Measurements from ENCODE around the gene SRPX2. TPM values are rescaled to one million over a fixed set of nuclear protein-coding genes. Genes with fewer than 3 reads are reported as not detected.

Gene SRPX2
- total RNA-seq, 1 donor from 2014 or later, result 29.7 TPM

- peak; percentile 80 for DNase-seq (ENCODE audit: low read depth)
Observed at GRCh38 chrX:100650841-100651240, 6.8 kb downstream of the SRPX2 start.

GRCh38 chrX:100652266-100652665 is 8.3 kb downstream of the SRPX2 start:
- DNase-seq (ENCODE audit: low read depth), result no peak

GRCh38 chrX:100654261-100654660 is 10.3 kb downstream of the SRPX2 start:
- peak; percentile 30 for DNase-seq (ENCODE audit: low read depth)

DNA sequence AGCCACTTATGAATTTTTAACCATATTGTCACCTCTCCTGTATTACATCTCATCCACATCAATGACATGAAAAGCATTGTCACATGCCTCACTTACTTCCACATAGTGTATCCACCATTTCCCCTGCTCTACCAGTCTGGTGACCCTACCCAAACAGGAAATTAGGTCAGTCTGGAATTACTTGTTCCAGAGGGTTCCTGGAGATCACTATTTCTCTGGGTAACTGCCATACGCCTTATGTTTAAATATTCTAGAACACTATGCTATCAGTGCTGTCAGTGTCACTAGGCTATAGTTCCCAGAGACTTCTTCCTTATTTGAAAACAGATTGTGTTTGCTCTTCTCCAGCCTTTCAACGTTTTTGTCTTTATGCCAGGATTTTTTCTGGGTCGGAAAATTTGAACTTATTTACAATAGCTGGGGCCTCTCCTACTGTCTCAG is 15.0 kb downstream of the SRPX2 start:
- DNase-seq (ENCODE audit: low read depth), result no peak

DNA sequence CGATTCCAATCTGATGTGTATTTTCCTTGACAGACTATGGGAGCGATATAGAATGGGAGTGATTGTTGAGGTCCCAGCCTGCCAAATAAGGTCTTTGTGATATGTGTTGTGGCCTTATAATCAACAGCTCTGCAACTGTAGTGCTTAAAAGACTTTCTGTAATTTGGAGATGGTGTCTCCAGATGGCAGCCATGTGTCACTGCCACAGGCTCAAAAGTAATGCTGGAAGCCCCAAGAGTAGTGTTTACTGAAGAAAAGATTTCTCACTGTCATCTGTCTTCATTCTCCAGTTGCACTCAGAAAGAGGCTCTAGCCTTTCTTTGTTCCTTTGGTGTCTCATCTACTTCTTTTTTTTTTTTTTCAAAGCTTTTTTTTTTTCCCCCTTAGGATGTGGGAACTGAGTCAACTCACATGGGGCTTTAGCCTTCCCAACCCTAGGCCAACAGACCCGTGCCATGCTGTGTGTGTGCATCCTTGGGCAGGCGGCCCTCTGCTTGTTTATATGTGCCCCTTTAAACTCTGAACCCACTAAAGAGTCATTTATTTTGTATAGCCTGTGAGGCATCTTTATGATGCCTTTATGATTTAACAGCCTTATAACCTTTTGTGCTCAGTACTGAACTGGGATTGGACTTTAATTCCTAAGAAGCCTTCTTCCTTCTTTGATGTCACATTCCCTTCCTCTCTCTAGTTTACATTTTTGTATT is 15.6 kb downstream of the SRPX2 start:
- DNase-seq (ENCODE audit: low read depth), result no peak

GRCh38 chrX:100662170-100662569 is 18.2 kb downstream of the SRPX2 start:
- no peak for DNase-seq (ENCODE audit: low read depth)

GRCh38 chrX:100662796-100663195 is 18.8 kb downstream of the SRPX2 start:
- DNase-seq (ENCODE audit: low read depth), result no peak

- no peak for DNase-seq (ENCODE audit: low read depth)
Observed at GRCh38 chrX:100663642-100664041, 19.6 kb downstream of the SRPX2 start.

DNA sequence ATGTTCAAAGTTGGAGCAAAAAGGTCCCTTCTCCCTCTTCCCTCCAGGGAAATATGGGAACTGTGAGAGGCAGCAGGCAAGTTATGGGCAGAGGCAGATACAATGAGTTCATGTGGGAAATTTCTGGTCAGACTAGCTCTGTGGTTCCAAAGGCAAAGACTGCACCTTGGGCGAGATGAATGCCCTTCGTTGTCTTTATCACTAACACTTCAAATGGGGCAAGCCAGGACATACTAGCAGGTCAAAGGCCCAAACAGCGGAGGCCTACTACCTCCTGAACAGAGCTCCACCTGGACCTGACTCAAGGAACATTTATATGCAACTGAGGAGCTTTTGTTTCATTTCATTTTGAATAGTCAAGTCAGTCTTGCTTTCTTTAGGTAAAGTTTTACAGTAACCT is 29.0 kb downstream of the SRPX2 start:
- DNase-seq (ENCODE audit: low read depth), result no peak

GRCh38 chrX:100673397-100673953 is 29.5 kb downstream of the SRPX2 start:
- peak; percentile 45 for DNase-seq (ENCODE audit: low read depth)

DNA sequence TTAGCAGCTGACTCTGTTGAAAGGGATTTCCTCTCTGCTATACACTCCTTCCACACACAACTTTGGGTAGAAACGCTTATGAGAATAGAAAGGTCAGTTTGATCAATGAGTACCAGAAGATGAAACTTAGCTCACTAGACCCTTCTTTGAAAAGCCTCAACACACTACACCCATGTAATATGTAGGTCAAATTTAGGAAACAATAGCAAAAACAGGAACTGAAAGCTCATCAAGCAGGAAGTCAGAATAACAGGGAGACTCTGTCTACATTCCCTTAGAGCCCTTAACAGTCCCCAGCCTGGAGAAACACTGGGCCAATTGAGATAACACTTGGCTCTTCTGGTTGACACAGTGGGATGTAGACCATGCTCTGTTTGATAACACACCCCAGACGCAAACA is 30.7 kb downstream of the SRPX2 start:
- no peak for DNase-seq (ENCODE audit: low read depth)

GRCh38 chrX:100677611-100678181 is 33.7 kb downstream of the SRPX2 start:
- no peak for DNase-seq (ENCODE audit: low read depth)

GRCh38 chrX:100680756-100681155 is 36.8 kb downstream of the SRPX2 start:
- no peak for DNase-seq (ENCODE audit: low read depth)

DNA sequence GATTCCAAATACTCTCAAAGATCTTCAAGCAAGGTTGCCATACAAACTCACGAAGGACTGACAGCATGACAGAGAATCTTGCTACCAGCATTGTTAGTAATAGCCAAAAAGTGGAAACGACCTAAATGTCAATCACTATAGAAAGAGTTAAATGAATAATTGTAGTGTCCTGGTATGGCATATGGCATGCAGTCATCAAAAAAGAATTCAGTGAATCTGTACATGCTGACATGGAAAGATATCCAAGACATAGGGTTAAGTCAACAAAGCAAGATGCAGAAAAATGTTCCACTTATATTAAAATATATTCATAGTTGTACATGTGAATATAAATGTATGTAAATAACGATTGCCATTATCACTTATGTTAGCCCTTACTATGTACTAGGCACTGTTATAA is 37.6 kb downstream of the SRPX2 start:
- DNase-seq (ENCODE audit: low read depth), result no peak

DNA sequence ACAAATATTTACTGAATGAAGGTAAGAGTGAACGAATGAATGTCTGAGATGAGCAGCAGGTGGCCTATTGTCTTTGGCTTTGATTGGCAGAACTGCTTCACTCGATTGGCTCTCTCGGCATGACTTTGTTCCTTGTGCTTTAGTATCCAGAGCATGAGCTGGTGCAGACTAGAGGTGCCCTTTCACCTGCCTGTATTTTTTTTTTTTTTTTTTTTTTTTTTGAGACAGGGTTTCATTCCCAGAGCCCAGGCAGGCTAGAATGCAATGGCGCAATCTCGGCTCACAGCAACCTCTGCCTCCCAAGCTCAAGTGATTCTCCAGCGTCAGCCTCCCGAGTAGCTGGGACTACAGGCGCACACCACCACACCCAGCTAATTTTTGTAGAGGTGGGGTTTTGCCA is 38.9 kb downstream of the SRPX2 start:
- no peak for DNase-seq (ENCODE audit: low read depth)

DNA sequence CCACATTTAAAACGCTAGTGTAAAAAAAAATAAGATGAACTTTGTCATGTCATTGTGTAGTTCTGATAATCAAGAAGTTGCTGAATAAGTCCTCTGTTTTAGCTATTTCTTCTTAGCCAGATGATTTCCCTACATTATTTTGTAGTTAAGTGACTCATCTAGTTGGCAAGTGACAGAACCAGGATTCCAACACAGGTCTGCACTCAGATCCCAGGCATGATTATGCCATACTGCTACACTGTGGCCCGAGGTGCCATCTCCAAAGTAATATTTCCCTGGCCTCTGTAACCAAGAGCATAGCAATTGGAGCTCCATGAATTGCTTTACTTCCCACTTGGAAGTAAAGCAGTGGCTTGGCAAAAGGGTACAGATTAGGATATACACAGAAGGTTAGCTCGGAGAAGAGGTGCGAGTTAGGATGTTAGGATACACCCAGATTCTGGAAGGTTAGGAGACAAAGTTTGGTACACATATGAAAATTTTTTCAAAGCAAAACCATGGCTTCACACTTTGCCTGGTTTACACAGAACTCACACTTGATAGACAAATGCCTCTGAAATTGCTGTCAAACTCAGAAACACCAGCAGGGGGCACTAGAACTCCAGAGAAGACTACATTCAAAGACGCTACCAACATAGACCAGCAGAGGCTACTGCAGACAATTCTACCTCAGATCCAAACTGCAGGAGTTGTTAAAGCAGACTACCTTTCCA is 41.4 kb downstream of the SRPX2 start:
- peak; percentile 68 for DNase-seq (ENCODE audit: low read depth)

GRCh38 chrX:100685997-100686305 is 42.0 kb downstream of the SRPX2 start:
- DNase-seq (ENCODE audit: low read depth), result no peak

GRCh38 chrX:100687128-100687527 is 43.1 kb downstream of the SRPX2 start:
- no peak for DNase-seq (ENCODE audit: low read depth)

DNA sequence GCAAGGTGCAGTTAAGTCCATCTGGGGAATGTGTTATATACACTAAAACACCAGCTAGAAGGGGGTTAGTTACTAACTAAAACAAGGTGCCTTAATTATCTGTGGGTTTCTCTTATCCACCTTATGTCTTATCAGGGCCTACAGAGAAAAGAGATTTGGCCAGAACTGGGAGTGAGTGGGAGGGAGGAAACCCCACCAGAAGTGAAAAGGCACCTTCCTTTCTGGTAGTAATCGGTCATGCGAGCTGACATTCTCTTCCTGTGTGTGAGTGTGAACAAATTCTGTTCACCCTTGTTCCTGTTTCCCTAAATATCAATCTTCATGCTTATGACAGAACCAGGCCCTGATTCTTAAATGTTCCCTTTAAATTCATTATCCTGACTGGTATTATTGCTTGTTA is 43.5 kb downstream of the SRPX2 start:
- DNase-seq (ENCODE audit: low read depth), result no peak

DNA sequence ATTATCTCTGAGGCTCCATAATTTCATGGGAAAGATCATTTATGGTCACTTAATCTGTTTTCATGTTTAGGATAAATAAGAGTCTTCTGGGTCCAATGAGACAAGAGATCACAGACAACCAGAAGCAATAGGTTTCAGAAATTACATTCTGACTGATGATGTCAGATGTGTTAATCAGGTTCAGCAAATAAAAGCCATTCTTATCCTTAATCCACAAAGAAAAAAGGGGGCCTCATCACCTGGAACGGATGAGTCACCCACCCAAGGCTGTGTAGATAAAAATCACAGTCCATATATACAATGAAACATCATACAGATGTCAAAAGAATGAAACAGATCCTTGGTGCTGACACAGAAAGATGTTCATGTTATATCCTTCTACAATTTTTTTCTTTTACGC is 51.3 kb downstream of the SRPX2 start:
- DNase-seq (ENCODE audit: low read depth), result no peak

DNA sequence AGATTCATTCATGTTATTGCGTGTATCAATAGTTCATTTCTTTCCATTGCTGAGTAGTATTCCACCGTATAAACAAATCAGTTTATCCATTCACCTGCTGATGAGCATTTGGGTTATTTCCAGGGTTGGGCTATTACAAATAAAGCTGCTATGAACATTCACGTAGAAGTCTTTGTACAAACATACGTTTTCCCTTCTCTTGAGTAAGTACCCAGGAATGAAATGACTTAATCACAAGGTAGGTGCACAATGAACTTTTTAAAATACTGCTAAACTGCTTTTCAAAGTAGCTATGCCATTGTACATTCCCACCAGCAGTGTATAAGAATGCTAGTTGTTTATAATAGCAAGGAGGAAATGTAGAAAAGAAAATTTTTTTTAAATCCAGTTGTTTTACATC is 52.0 kb downstream of the SRPX2 start:
- DNase-seq (ENCODE audit: low read depth), result peak; percentile 42

- no peak for DNase-seq (ENCODE audit: low read depth)
Observed at GRCh38 chrX:100696699-100697351, 52.8 kb downstream of the SRPX2 start.

DNA sequence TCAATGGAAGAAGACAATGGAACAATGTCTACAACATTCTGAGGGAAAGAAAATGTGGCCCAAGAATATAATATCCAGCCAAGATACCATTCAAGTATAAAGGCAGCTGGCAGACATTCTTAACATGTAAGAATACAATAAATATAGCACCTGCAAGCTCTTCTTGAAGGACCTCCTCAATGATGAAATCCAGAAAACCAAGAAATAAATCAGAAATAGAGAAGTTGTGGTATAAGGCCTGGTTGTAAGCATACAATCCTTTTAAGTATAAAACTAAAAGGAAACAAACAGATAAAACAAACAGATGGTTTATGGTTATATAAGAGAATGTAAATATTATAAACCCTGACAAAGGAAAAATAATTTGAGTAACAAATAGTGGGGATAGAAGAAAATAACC is 54.6 kb downstream of the SRPX2 start:
- DNase-seq (ENCODE audit: low read depth), result no peak
